ENCODE results near the gene TAF5L. TPM values are rescaled to one million over a fixed set of nuclear protein-coding genes. Genes with fewer than 3 reads are reported as not detected.

TAF5L gene
- total RNA-seq, 1 donor from 2014 or later: 12.5 TPM

- Histone ChIP-seq H3K27ac (no peak overlapping the region), H3K36me3 (no peaks in the 10 kb centered on the region), H3K4me1 (peaks cover 5% of the 10 kb centered on the region), H3K9me3 (no peaks in the 10 kb centered on the region), H3K4me3 (no peak overlapping the region), H3K27me3 (no peaks in the 10 kb centered on the region)
- intact Hi-C loops (cut with DNase I): loop anchor here (10.0 kb wide), 1 partner anchor 404 kb away; the partner anchor contains the start of gene GALNT2
- TF ChIP-seq CTCF (IDR thresholded peaks at IDR 0.05) (peak; percentile 73 to 88 (median 75)), POLR2A (IDR thresholded peaks at IDR 0.05) (no peak), POLR2AphosphoS5 (IDR thresholded peaks at IDR 0.05; ENCODE audit: insufficient read depth in 1 of 2, low read depth in 1 of 2) (peak in 1 of 2 donors; percentile 33)
- peak in 1 of 2 donors; percentile 87 for DNase-seq (ENCODE audit: extremely low spot score in 2 of 2)
Measured at GRCh38 chr1:229661022-229661877, 35.3 kb upstream of the TAF5L start.

GRCh38 chr1:229657993-229658755, 32.3 kb upstream of the TAF5L start:
- H3K27me3 ChIP-seq: no peaks in the 10 kb centered on the region
- peaks cover 0 to 20% of the 10 kb centered on the region in 2 donors for H3K36me3 ChIP-seq
- TF ChIP-seq POLR2A (IDR thresholded peaks at IDR 0.05): no peak
- TF ChIP-seq POLR2AphosphoS5 (IDR thresholded peaks at IDR 0.05; ENCODE audit: insufficient read depth in 1 of 2, low read depth in 1 of 2): no peak
- no peak for TF ChIP-seq CTCF (IDR thresholded peaks at IDR 0.05)
- DNase-seq (ENCODE audit: extremely low spot score in 2 of 2): no peak
- peaks cover 5% of the 10 kb centered on the region for H3K4me1 ChIP-seq
- H3K9me3 ChIP-seq: no peaks in the 10 kb centered on the region
- H3K4me3 ChIP-seq: no peak overlapping the region
- H3K27ac ChIP-seq: no peak overlapping the region
- intact Hi-C loops (cut with DNase I): loop anchor here (2.0 kb wide), 1 partner anchor 655 kb away; no protein-coding TSS in a partner anchor

DNA sequence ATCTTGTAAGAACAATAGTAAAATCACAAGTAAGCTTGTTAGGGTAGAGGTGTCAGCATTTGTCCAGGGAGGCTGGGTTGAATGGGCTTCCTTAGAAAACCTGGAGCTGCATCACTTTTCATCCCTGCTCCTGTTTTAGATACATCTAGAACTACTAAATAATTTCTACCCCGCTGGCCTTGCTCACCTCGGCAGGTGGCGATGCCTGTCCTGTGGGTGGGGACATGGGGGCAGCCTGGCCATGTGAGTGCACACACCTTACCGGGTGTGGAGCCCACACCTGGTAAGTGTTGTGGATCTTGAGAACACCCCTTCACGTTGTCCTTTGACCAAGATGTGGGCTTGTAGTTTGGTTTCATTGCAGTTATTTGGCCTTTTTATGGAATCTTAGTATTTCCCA, 29.9 kb upstream of the TAF5L start:
- no peak overlapping the region for H3K27ac ChIP-seq
- peak in 1 of 2 donors; percentile 76 for DNase-seq (ENCODE audit: extremely low spot score in 2 of 2)
- intact Hi-C loops (cut with DNase I): no loop called here
- no peaks in the 10 kb centered on the region for H3K9me3 ChIP-seq
- TF ChIP-seq CTCF (IDR thresholded peaks at IDR 0.05): no peak
- no peak for TF ChIP-seq POLR2AphosphoS5 (IDR thresholded peaks at IDR 0.05; ENCODE audit: insufficient read depth in 1 of 2, low read depth in 1 of 2)
- TF ChIP-seq POLR2A (IDR thresholded peaks at IDR 0.05): no peak
- H3K4me1 ChIP-seq: no peaks in the 10 kb centered on the region
- no peak overlapping the region for H3K4me3 ChIP-seq
- no peaks in the 10 kb centered on the region for H3K27me3 ChIP-seq
- H3K36me3 ChIP-seq: peaks cover 0 to 25% of the 10 kb centered on the region in 2 donors

DNA sequence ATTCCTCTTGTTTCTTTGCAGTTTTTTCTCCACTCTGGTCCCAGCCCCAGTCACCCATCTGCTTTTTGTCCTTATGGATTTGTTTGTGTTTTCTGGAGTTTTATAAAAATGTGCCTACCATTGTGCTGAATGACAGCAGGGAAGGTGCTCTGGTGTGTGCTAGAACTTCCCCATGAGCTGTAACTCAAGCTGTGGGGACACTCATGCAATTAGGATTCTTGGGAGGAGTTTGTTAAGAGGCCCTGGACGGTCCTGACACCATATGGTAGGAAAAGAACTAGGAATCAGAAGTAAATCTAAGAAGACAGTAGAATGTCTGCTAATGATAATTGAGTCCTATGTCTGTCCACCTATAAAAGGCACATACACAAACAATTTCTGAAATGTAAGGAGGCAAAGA, 27.5 kb upstream of the TAF5L start:
- TF ChIP-seq CTCF (IDR thresholded peaks at IDR 0.05) (no peak), POLR2A (IDR thresholded peaks at IDR 0.05) (no peak), POLR2AphosphoS5 (IDR thresholded peaks at IDR 0.05; ENCODE audit: insufficient read depth in 1 of 2, low read depth in 1 of 2) (no peak)
- DNase-seq (ENCODE audit: extremely low spot score in 2 of 2): no peak
- no peak overlapping the region for H3K27ac ChIP-seq
- H3K36me3 ChIP-seq: peaks cover 0 to 36% of the 10 kb centered on the region in 2 donors
- H3K4me1 ChIP-seq: no peaks in the 10 kb centered on the region
- no peaks in the 10 kb centered on the region for H3K9me3 ChIP-seq
- H3K27me3 ChIP-seq: no peaks in the 10 kb centered on the region
- H3K4me3 ChIP-seq: no peak overlapping the region
- intact Hi-C loops (cut with DNase I): no loop called here

Data from vagina (tissue), 2 donors.